Memory B cell (primary cell): Measurements from ENCODE around the gene PACSIN2.
"Not testable (repeated sequence)": the region's sequence is repeated elsewhere in the genome, so short reads cannot be mapped to it uniquely, and the experiment has no call there.

ENCODE experiments used
- ATAC-seq: fragments of 150-1000 bp; cut with Tn5 transposase; 2 replicates; pipeline ENCODE4 v1.10.0; 2021; ENCODE audit warnings: low read depth, mild to moderate bottlenecking, moderate library complexity
- DNase-seq, 2 donors: peaks; one replicate each; pipeline ENCODE4 v3.0.0; 2022; ENCODE audit warnings: low spot score in 2 of 2
- H3K27ac Mint-ChIP-seq: one replicate; pipeline ENCODE4 v1.8.0; 2022; ENCODE audit warnings: mild to moderate bottlenecking, moderate library complexity, mixed read lengths
- H3K27me3 Mint-ChIP-seq: one replicate; pipeline ENCODE4 v1.8.0; 2022; ENCODE audit warnings: mixed read lengths
- H3K36me3 Mint-ChIP-seq: one replicate; pipeline ENCODE4 v1.8.0; 2022; ENCODE audit warnings: mild to moderate bottlenecking, mixed read lengths
- H3K4me1 Mint-ChIP-seq: one replicate; pipeline ENCODE4 v1.8.0; 2022; ENCODE audit warnings: mixed read lengths
- H3K4me3 Mint-ChIP-seq: one replicate; pipeline ENCODE4 v1.8.0; 2022; ENCODE audit warnings: mild to moderate bottlenecking, moderate library complexity, mixed read lengths
- H3K9me3 Mint-ChIP-seq: one replicate; pipeline ENCODE4 v1.8.0; 2022; ENCODE audit warnings: mixed read lengths

The PACSIN2 gene

DNA sequence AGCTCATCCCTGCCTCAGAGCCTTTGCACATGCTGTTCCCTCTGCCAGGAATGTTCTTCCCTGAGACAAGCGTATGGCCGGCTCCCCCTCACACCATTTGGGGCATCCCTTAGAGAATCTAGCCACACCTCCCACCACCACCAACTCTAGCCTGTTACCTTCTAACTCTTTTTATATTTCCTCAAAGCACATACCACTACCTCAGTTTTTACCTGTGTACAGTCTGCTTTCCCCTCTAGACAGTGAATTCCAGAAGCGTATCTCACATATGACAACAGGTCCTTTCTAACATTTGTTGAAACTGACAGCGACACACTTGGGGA, 82.8 kb downstream of the PACSIN2 start:
- peak overlapping the region; percentile 99 for H3K27ac Mint-ChIP-seq
- H3K36me3 Mint-ChIP-seq: peaks cover 2% of the 10 kb centered on the region
- ATAC-seq (no peak), DNase-seq (no peak)
- H3K27me3 Mint-ChIP-seq: no peaks in the 10 kb centered on the region
- H3K9me3 Mint-ChIP-seq: no peaks in the 10 kb centered on the region
- H3K4me3 Mint-ChIP-seq: peak overlapping the region; percentile 80
- H3K4me1 Mint-ChIP-seq: peaks cover 66% of the 10 kb centered on the region

DNA sequence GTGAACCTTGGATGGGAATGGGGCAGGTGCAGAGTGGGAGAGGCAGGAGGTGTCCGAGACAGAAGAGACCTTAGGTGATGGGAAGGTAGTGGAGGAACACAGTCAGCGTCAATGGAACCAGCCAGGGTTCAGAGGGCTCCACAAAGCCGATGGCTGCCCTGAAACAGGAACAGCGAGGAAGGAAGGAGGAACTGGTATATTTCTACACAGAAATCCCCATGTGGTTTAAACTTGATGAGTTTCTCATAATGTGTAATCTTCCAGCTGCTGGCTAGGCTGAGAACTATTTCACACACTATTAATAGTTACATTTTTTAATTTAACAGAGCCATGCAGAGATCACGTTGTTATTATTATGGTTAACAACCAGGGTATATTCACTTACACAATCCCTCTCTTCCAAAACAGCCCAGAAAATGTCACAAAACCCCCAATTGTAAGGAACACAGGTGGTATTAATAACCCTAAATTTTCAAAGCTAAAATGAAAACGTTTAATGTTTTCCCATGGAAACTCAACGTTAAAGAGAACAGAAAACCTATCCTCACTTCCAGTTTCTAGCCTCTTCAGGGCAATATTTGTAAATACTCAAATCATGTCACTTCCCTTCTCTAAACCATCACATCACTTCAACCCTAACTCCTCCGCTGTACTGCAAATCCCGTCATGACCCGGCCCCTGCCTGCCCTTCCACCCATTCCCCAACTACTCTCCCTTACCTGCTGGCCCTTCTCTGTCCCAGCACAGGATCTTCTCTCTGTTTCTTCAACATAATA, 83.3 kb downstream of the PACSIN2 start:
- Mint-ChIP-seq H3K4me3 (peak overlapping the region; percentile 80), H3K9me3 (no peaks in the 10 kb centered on the region), H3K36me3 (peaks cover 2% of the 10 kb centered on the region), H3K4me1 (peaks cover 66% of the 10 kb centered on the region), H3K27ac (peak overlapping the region; percentile 99), H3K27me3 (no peaks in the 10 kb centered on the region)
- DNase-seq (peak; percentile 34 to 48), ATAC-seq (peak; percentile 78)

DNA sequence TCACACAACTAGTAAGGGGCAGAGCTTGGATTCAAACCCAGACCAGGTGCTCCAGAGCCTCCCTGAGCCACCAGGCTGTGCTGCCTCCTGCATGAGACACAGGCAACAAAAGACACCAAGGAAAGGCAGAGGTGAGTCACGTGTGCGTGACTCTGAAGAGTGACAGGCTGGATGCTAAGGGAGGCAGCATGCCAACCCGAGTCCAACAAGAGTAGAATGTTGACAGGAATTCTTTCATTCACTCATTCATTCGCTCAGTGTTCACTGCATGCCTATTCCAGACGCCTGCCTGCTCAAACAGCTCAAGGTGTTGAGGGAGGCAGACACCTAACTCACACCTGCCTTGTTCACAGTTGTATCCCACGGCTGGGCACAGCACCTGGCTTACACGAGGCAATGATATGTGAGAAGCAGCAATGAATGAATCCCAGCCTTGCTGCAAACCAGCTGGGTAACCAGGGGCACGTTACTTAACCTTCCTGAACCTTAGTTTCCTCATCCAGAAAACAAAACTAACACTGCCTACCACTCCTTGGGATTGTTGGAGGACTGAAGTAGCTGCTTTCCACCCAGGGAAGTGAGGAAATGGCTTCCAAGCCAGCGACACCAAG, 84.0 kb downstream of the PACSIN2 start:
- peaks cover 66% of the 10 kb centered on the region for H3K4me1 Mint-ChIP-seq
- no peaks in the 10 kb centered on the region for H3K9me3 Mint-ChIP-seq
- H3K27me3 Mint-ChIP-seq: no peaks in the 10 kb centered on the region
- DNase-seq (no peak), ATAC-seq (no peak)
- peak overlapping the region; percentile 99 for H3K27ac Mint-ChIP-seq
- H3K36me3 Mint-ChIP-seq: peaks cover 3% of the 10 kb centered on the region
- peak overlapping the region; percentile 80 for H3K4me3 Mint-ChIP-seq

DNA sequence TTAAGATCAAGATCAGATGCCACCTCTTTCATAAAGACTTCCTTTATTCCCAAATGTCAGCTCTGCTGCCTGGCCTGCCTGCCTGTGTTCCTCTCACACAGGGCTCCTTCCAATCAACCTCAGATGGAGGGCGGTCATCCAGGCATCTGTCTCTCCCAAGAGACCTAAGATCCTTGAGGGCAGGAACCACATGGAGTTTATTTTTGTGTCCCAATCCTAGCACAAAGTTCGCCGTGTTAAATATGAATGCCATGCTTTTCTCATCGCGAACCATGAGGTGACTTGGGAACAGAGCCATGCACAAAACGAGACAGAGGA, 85.2 kb downstream of the PACSIN2 start:
- H3K9me3 Mint-ChIP-seq: no peaks in the 10 kb centered on the region
- H3K4me1 Mint-ChIP-seq: peaks cover 64% of the 10 kb centered on the region

DNA sequence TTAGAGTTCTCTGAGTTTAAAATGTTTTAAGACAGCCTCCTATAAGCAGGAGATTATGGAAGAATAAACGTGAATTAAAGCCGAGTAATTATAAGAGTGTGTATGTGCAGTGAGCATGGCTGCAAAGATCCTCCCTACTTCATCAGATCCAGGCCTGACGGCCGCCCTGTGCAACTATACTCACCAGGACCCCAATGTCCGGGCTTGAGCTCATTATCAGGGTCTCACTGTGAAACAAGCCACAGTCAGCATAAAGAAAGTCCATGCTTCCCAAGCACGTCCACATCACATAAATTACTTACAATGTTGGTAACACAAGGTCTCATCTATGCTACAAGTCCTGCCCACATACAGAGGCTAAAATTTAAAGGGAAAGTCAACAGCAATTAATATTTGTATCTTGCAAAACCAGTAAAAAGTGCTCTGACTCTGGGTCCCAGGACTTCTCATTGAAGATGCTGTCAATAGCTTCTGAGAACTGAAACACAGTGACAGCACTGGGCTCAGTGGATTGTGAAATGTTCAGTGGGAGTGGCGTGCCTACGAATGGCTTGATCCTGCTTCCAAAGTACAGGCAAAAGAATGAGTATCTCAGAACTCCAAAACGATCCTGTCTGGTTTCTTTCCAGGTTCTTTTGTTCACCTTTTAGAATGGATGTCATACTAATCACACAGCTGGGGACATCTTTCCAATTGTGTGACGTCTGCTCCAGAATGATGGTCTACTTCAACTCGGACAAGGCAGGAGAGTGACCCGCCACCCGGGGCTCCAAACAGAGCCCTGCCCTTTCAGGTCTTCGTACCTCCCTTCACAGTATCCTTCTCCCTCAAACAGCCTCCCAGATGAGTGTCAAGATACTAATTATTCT, 85.7 kb downstream of the PACSIN2 start:
- peak overlapping the region; percentile 99 for H3K27ac Mint-ChIP-seq
- no peak for DNase-seq
- H3K36me3 Mint-ChIP-seq: peaks cover 1% of the 10 kb centered on the region
- H3K4me1 Mint-ChIP-seq: peaks cover 58% of the 10 kb centered on the region
- no peak overlapping the region for H3K4me3 Mint-ChIP-seq
- ATAC-seq: no peak
- H3K9me3 Mint-ChIP-seq: no peaks in the 10 kb centered on the region
- no peaks in the 10 kb centered on the region for H3K27me3 Mint-ChIP-seq

More for the DNA sequence above, 85.2 kb downstream of the PACSIN2 start:
- ATAC-seq: no peak
- H3K27ac Mint-ChIP-seq: peak overlapping the region; percentile 99
- peaks cover 1% of the 10 kb centered on the region for H3K36me3 Mint-ChIP-seq
- H3K27me3 Mint-ChIP-seq: no peaks in the 10 kb centered on the region
- H3K4me3 Mint-ChIP-seq: no peak overlapping the region
- no peak for DNase-seq

DNA sequence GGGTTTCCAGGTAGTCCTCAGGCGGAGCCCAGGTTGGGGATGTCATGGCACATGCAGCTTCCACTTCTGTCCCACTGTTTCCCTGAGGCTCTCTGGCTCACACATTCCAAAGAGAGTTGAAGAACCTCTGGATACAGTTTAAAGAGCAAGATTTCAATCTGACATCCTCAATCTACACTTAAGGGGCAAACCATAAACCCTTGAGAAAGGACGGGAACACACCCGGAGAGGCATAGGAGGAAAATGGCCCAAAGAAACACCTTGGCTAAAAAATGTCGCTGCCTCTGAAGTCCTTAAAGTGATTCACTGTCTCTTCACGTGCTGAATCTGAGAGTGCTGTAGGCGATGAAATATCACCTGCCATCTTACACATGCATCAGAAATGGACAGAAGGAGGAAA, 87.0 kb downstream of the PACSIN2 start:
- no peak for ATAC-seq
- Mint-ChIP-seq H3K4me1 (peaks cover 56% of the 10 kb centered on the region), H3K36me3 (peaks cover 1% of the 10 kb centered on the region), H3K9me3 (no peaks in the 10 kb centered on the region), H3K27ac (no peak overlapping the region), H3K27me3 (no peaks in the 10 kb centered on the region), H3K4me3 (no peak overlapping the region)
- no peak for DNase-seq

DNA sequence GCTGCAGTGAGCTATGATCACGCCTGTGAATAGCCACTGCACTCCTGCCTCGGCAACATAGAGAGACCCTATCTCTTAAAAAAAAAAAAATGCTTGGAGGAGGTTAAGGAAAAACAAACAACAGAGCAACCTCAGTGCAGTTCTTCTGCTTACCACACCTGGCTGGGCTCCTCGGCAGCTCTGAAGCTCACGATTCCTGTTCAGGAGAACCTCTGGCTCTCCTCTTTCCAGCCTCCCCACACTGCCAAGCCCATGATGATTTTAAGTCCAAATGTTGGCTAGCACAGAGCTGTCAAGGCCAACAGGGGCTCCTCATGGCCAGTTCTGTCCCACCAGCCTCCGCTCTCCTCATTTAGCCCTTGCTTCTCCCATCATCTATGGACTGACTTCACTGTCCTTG, 88.2 kb downstream of the PACSIN2 start:
- Mint-ChIP-seq H3K4me3 (no peak overlapping the region), H3K9me3 (no peaks in the 10 kb centered on the region), H3K36me3 (peaks cover 1% of the 10 kb centered on the region), H3K4me1 (peaks cover 55% of the 10 kb centered on the region), H3K27ac (peak overlapping the region; percentile 78), H3K27me3 (no peaks in the 10 kb centered on the region)
- ATAC-seq (no peak), DNase-seq (no peak)

DNA sequence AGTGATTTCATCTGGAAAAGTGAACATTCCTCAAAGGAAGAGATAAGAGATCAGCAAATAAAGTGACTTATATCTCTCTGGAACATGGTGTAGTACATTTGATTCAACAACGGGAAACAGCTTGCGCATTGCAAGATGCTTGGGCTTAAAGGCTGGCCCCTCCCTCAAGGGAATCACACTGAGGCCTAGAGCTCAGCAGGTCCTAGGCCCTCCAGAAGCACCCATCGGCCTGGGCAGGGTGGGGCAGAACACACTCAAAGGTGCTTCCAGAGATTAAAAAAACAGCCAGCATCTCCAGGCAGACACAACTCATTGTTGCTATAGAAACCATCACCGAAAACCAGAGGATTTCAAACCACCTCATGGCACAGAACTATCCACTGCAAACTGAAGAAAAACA, 88.8 kb downstream of the PACSIN2 start:
- ATAC-seq: no peak
- Mint-ChIP-seq H3K27me3 (no peaks in the 10 kb centered on the region), H3K9me3 (no peaks in the 10 kb centered on the region), H3K4me3 (no peak overlapping the region), H3K4me1 (peaks cover 51% of the 10 kb centered on the region), H3K36me3 (peaks cover 1% of the 10 kb centered on the region), H3K27ac (peak overlapping the region; percentile 78)
- no peak for DNase-seq

DNA sequence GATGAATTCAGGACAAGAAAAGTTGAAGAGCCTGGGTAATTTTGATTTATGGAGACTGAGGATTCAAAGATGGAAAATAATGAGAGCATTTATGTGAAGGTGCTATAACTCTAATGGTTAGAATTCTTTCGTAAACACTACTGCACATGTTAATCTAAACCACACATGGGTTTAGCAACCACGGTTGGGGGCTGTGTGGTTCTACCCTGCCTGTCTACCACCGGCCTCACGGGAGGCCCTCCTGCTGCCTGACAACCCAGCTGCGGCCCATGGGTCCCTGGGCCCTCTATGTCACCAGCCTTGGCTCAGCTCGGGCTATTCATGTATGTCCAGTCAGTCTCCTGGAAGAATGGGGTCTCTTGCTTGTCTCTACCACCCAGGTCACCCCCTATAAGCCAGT, 89.4 kb downstream of the PACSIN2 start:
- Mint-ChIP-seq H3K36me3 (peaks cover 1% of the 10 kb centered on the region), H3K4me1 (peaks cover 46% of the 10 kb centered on the region), H3K9me3 (no peaks in the 10 kb centered on the region), H3K4me3 (no peak overlapping the region), H3K27me3 (no peaks in the 10 kb centered on the region), H3K27ac (peak overlapping the region; percentile 78)
- DNase-seq (no peak), ATAC-seq (no peak)

DNA sequence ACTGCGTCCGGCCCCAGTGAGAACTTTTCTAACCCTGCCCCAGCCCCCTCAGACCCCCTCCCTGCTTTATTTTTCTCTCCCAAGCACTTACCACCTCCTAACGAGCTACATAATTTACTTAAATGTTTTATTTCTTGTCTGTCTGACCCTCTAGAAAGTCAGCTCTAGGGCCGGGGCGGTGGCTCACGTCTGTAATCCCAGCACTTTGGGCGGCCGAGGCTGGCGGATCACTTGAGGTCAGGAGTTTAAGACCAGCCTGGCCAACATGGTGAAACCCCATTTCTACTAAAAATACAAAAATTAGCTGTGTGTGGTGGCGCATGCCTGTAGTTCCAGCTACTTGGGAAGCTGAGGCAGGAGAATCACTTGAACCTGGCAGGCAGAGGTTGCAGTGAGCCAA, 89.9 kb downstream of the PACSIN2 start:
- H3K27me3 Mint-ChIP-seq, DNase-seq, H3K4me3 Mint-ChIP-seq, ATAC-seq, H3K9me3 Mint-ChIP-seq, H3K36me3 Mint-ChIP-seq: not testable (repeated sequence)
- Mint-ChIP-seq H3K27ac (peak overlapping the region; percentile 78), H3K4me1 (peaks cover 45% of the 10 kb centered on the region)

DNA sequence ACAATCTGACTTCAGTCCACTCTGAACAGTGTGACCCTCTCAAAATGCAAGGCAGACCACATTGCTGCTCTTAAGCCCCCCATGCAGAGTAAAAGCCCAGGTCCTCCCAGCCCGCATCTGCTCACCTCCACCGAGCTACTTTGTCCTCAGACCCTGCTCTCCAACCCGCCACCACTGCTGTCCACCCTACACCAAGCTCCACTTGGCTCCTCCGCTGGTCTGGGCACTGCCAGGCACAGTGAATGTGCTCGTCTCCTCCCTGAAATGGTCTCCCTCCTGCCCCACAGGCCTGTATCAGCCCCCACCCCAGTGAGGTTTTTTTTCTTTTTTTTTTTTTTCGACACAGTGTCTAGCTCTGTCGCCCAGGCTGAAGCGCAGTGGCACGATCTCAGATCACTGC, 90.5 kb downstream of the PACSIN2 start:
- Mint-ChIP-seq H3K27me3 (no peaks in the 10 kb centered on the region), H3K9me3 (no peaks in the 10 kb centered on the region), H3K4me1 (peaks cover 39% of the 10 kb centered on the region), H3K4me3 (peak overlapping the region; percentile 41), H3K36me3 (peaks cover 3% of the 10 kb centered on the region), H3K27ac (peak overlapping the region; percentile 85)
- DNase-seq: no peak
- ATAC-seq: no peak

DNA sequence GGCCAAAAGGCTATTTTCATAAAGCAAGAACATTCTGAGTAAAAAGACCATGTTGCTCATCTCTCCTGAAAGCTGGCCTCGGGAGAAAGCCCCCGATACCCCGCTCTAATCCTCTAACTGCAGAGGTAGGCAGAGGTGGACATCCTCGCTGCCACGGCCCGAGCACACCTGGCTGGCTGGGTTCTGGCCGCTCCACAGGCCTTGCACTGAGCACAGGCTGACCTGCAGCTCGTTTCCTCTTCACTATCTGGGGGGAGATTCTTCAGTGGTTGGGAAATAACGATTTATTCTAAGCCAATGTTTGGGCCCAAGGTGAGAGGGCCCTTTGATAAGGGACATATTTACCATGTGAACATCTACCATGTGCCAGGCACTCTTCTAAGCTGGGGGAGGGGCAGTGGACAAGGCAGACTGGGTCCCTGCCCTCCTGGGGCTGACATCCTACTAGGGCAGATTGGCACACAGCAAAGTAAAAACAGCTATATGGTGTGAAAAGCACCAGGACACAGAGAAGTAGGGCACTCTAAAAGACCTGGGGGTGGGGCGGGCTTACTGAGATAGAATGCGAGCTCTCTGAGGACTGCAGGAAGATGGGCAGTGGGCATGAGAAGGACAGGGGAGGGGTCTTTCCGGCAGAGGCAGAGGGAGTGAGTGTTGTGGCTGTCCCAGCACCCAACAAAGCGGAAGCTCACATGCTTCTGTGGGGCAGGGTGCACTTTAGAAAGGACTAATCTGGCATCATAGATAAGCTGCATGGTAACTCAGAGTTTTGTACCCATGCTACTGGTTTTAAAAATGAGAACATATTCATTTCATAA, 92.4 kb downstream of the PACSIN2 start:
- H3K27me3 Mint-ChIP-seq: no peaks in the 10 kb centered on the region
- H3K4me1 Mint-ChIP-seq: peaks cover 35% of the 10 kb centered on the region
- H3K27ac Mint-ChIP-seq: peak overlapping the region; percentile 94
- ATAC-seq (peak; percentile 73), DNase-seq (no peak)
- peak overlapping the region; percentile 78 for H3K4me3 Mint-ChIP-seq
- peaks cover 3% of the 10 kb centered on the region for H3K36me3 Mint-ChIP-seq
- H3K9me3 Mint-ChIP-seq: no peaks in the 10 kb centered on the region

DNA sequence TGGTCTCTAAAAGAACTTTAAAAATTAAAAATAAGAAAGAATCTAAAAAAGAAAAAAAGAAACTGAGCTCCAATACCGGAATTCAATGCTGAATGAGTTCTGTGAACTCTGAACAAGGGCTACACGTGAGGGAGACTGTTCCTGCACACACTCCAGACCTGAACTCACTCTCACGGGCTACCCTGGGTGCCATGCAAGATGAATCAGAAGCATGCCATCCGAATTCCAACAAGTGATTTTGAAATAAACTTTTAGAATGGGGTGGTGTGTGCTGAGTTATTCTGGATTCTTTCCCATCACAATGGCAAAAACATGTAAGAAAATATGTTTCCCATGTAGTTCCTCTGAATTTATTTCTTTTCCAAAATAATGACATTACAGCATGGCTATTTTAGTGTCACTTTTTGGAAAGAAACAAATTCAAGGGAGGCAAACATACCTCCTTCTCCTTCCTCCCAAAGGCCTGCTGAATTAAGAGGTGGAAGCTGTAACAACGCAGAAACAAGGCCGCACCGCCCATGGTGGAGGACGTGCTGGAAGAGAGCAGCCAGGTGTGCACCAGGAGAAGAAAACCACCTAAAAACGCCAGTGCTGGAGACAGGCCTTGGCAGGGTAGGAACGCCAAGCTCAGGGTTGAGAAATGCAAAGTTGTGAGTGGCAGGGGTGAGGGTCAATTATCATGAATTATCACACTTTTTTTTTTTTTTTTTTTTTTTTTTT, 94.7 kb downstream of the PACSIN2 start:
- Mint-ChIP-seq H3K9me3 (no peaks in the 10 kb centered on the region), H3K27ac (peak overlapping the region; percentile 35), H3K36me3 (peaks cover 2% of the 10 kb centered on the region)

More for the DNA sequence above, 94.7 kb downstream of the PACSIN2 start:
- no peaks in the 10 kb centered on the region for H3K27me3 Mint-ChIP-seq
- ATAC-seq: no peak
- no peak for DNase-seq
- H3K4me3 Mint-ChIP-seq: no peak overlapping the region
- H3K4me1 Mint-ChIP-seq: peaks cover 25% of the 10 kb centered on the region
